H1 (cell line): ENCODE measurements around the gene RNF130. TPM values are rescaled to one million over a fixed set of nuclear protein-coding genes. Genes with fewer than 3 reads are reported as not detected.

Experiments
- CTCF ChIA-PET: fragments of 300-600 bp; sonication (Branson Sonifier 250); formaldehyde crosslinking; loops from one replicate; lab custom pipeline; 2021; ENCODE audit not compliant: partially characterized antibody; lab: Charles Lee
- POLR2A ChIA-PET: fragments of 300-600 bp; sonication (Branson Sonifier 250); formaldehyde crosslinking; loops from one replicate; lab custom pipeline; 2021; ENCODE audit warnings: inconsistent platforms; ENCODE audit not compliant: partially characterized antibody; lab: Charles Lee
- DNase-seq, 2 experiments: peaks; one replicate each; pipeline versions ENCODE4 v3.0.0 to v3.0.0-alpha.2; 2010 to 2022; ENCODE audit warnings: low spot score in 2 of 2, low read depth in 1 of 2, mixed read lengths in 1 of 2
- FAIRE-seq: peaks from 2 replicates; lab custom pipeline; 2011; peaks lifted over from hg19 to GRCh38; lab: Jason Lieb, UNC
- H2AFZ ChIP-seq: 2 replicates; pipeline ENCODE4 v1.8.1; 2012; ENCODE audit warnings: low read length, inconsistent platforms
- H2AK5ac ChIP-seq: 2 replicates; pipeline ENCODE4 v1.6.1; 2013; ENCODE audit warnings: low read depth, low read length
- H2BK120ac ChIP-seq: replicated peaks from 2 replicates; pipeline ENCODE3; 2013; ENCODE audit warnings: low read depth, low read length, inconsistent platforms
- H2BK12ac ChIP-seq: 2 replicates; pipeline ENCODE4 v1.6.1; 2013; ENCODE audit warnings: low read depth, low read length
- H2BK15ac ChIP-seq: 2 replicates; pipeline ENCODE4 v1.6.1; 2013; ENCODE audit warnings: low read length
- H2BK20ac ChIP-seq: 2 replicates; pipeline ENCODE4 v1.6.1; 2013; ENCODE audit warnings: low read length
- H2BK5ac ChIP-seq: 2 replicates; pipeline ENCODE4 v1.6.1; 2013; ENCODE audit warnings: low read depth, low read length
- H3K14ac ChIP-seq: 2 replicates; pipeline ENCODE4 v1.6.1; 2013; ENCODE audit warnings: inconsistent platforms; ENCODE audit not compliant: insufficient read length
- H3K18ac ChIP-seq: 2 replicates; pipeline ENCODE4 v1.6.1; 2013; ENCODE audit warnings: low read length; ENCODE audit errors: extremely low read depth
- H3K23ac ChIP-seq: 2 replicates; pipeline ENCODE4 v1.6.1; 2013; ENCODE audit warnings: inconsistent platforms; ENCODE audit not compliant: insufficient read length
- H3K23me2 ChIP-seq: 2 replicates; pipeline ENCODE4 v1.6.1; 2013; ENCODE audit warnings: low read depth, low read length
- H3K27ac ChIP-seq: 2 replicates; pipeline ENCODE4 v1.6.1; 2011; ENCODE audit warnings: low read depth, low read length, inconsistent platforms
- H3K27me3 ChIP-seq, 4 experiments: replicated peaks in 1 of 4; 1 replicate in 1 of 4; 2 replicates in 3 of 4; pipeline versions ENCODE4 v1.6.1 to v1.8.1; 2011 to 2013; ENCODE audit warnings: low read length in 3 of 4, mild to moderate bottlenecking in 3 of 4, inconsistent platforms in 2 of 4, mixed read lengths in 2 of 4, moderate library complexity in 1 of 4; ENCODE audit not compliant: control insufficient read depth in 3 of 4, insufficient read depth in 3 of 4; ENCODE audit errors: extremely low read depth in 1 of 4
- H3K36me3 ChIP-seq, 4 experiments: 2 replicates each; pipeline versions ENCODE4 v1.6.1 to v1.8.1; 2011 to 2013; ENCODE audit warnings: mild to moderate bottlenecking in 4 of 4, low read length in 3 of 4, moderate library complexity in 2 of 4, control low read depth in 1 of 4, inconsistent platforms in 1 of 4; ENCODE audit not compliant: insufficient read depth in 4 of 4, control insufficient read depth in 2 of 4
- H3K4ac ChIP-seq: replicated peaks from 2 replicates; pipeline ENCODE3; 2013; ENCODE audit warnings: low read length, low read depth, mixed read lengths, inconsistent platforms; ENCODE audit not compliant: insufficient read length
- H3K4me1 ChIP-seq, 4 experiments: replicated peaks in 1 of 4; 1 replicate in 1 of 4; 2 replicates in 3 of 4; pipeline versions ENCODE4 v1.6.1 to v1.8.1; 2011 to 2013; ENCODE audit warnings: low read length in 3 of 4, inconsistent platforms in 2 of 4, mixed read lengths in 1 of 4; ENCODE audit not compliant: insufficient read depth in 4 of 4, control insufficient read depth in 3 of 4
- H3K4me2 ChIP-seq, 2 experiments: 2 replicates each; pipeline versions ENCODE4 v1.6.1 to v1.8.1; 2011 to 2013; ENCODE audit warnings: low read depth in 2 of 2, low read length in 2 of 2, control low read depth in 1 of 2, inconsistent platforms in 1 of 2, mild to moderate bottlenecking in 1 of 2; ENCODE audit not compliant: insufficient read depth in 1 of 2
- H3K4me3 ChIP-seq, 4 experiments: fragments of 200-600, 300-600 bp in 1 of 4; sonication (generic), shearing (Covaris generic), sonication (Bioruptor Twin) in 1 of 4; 2 replicates each; pipeline versions ENCODE4 v1.5.1 to v1.8.1; 2011 to 2016; ENCODE audit warnings: low read length in 4 of 4, low read depth in 3 of 4, control low read depth in 2 of 4, inconsistent platforms in 2 of 4, mild to moderate bottlenecking in 2 of 4, mixed read lengths in 1 of 4, moderate library complexity in 1 of 4; ENCODE audit not compliant: insufficient read depth in 2 of 4; ENCODE audit errors: extremely low read depth in 1 of 4
- H3K56ac ChIP-seq: replicated peaks from 2 replicates; pipeline ENCODE3; 2013; ENCODE audit warnings: low read depth, mild to moderate bottlenecking, mixed read lengths, low read length, inconsistent platforms; ENCODE audit not compliant: insufficient read length
- H3K79me1 ChIP-seq: 2 replicates; pipeline ENCODE4 v1.6.1; 2013; ENCODE audit warnings: low read depth, low read length, control low read depth
- H3K79me2 ChIP-seq, 2 experiments: 2 replicates each; pipeline versions ENCODE4 v1.6.1 to v1.8.1; 2012 to 2013; ENCODE audit warnings: low read length in 2 of 2, mild to moderate bottlenecking in 2 of 2, inconsistent platforms in 1 of 2; ENCODE audit not compliant: insufficient read depth in 2 of 2, control insufficient read depth in 1 of 2
- H3K9ac ChIP-seq, 4 experiments: replicated peaks in 1 of 4; 1 replicate in 1 of 4; 2 replicates in 3 of 4; pipeline versions ENCODE4 v1.6.1 to v1.8.1; 2011 to 2013; ENCODE audit warnings: low read depth in 3 of 4, low read length in 3 of 4, control low read depth in 2 of 4, mild to moderate bottlenecking in 2 of 4, moderate library complexity in 2 of 4, inconsistent platforms in 1 of 4; ENCODE audit errors: extremely low read depth in 1 of 4
- H3K9me3 ChIP-seq, 2 experiments: 2 replicates each; pipeline versions ENCODE4 v1.6.1 to v1.8.1; 2012 to 2013; ENCODE audit warnings: mild to moderate bottlenecking in 2 of 2, moderate library complexity in 2 of 2, control low read depth in 1 of 2, inconsistent platforms in 1 of 2, low read depth in 1 of 2, low read length in 1 of 2, mixed read lengths in 1 of 2; ENCODE audit not compliant: insufficient read depth in 2 of 2
- H4K20me1 ChIP-seq, 2 experiments: replicated peaks in 1 of 2; 2 replicates each; pipeline versions ENCODE3 to v1.8.1; 2011 to 2013; ENCODE audit warnings: inconsistent platforms in 2 of 2, low read length in 2 of 2, mild to moderate bottlenecking in 1 of 2; ENCODE audit not compliant: insufficient read depth in 2 of 2, control insufficient read depth in 1 of 2
- H4K5ac ChIP-seq: 2 replicates; pipeline ENCODE4 v1.6.1; 2013; ENCODE audit warnings: low read length, low read depth, mixed read lengths, inconsistent platforms; ENCODE audit not compliant: insufficient read length
- H4K8ac ChIP-seq: 2 replicates; pipeline ENCODE4 v1.8.0; 2013; ENCODE audit warnings: mild to moderate bottlenecking, moderate library complexity, low read length, inconsistent platforms; ENCODE audit not compliant: insufficient read depth; ENCODE audit errors: extremely low read depth
- H4K91ac ChIP-seq: replicated peaks from 2 replicates; pipeline ENCODE3; 2013; ENCODE audit warnings: low read length, mixed read lengths, inconsistent platforms; ENCODE audit not compliant: insufficient read length
- ASH2L ChIP-seq: fragments of 200-600, 300-600 bp; sonication (generic); IDR thresholded peaks from one replicate; pipeline ENCODE4 v1.7.1; 2017; ENCODE audit warnings: low read length
- CHD1 ChIP-seq: IDR thresholded peaks from 2 replicates; pipeline ENCODE4 v1.6.1; 2012; ENCODE audit warnings: low read depth, low read length, improper control_type of control experiment
- CTCF ChIP-seq, 3 experiments: IDR thresholded peaks; 1 replicate in 2 of 3; 2 replicates in 1 of 3; pipeline versions ENCODE4 v1.5.1 to v1.6.1; 2011; ENCODE audit warnings: low read length in 3 of 3, mild to moderate bottlenecking in 3 of 3, inconsistent platforms in 2 of 3, low read depth in 1 of 3, moderate library complexity in 1 of 3; ENCODE audit not compliant: insufficient read depth in 1 of 3; ENCODE audit errors: control extremely low read depth in 1 of 3
- EGR1 ChIP-seq: IDR thresholded peaks from 2 replicates; pipeline ENCODE4 v1.6.1; 2011; ENCODE audit warnings: low read depth, low read length, borderline replicate concordance
- KDM5A ChIP-seq: fragments of 200-600 bp; IDR thresholded peaks from 2 replicates; pipeline ENCODE4 v1.7.1; 2012; ENCODE audit warnings: mild to moderate bottlenecking, low read length, inconsistent platforms, mixed read lengths
- PHF8 ChIP-seq: fragments of 200-600 bp; sonication (generic); conservative IDR thresholded peaks from 2 replicates; pipeline ENCODE4 v1.7.1; 2012; ENCODE audit warnings: low read depth, mild to moderate bottlenecking, inconsistent platforms, low read length, moderate library complexity
- POLR2AphosphoS5 ChIP-seq: IDR thresholded peaks from 2 replicates; pipeline ENCODE4 v1.6.1; 2011; ENCODE audit warnings: low read depth, low read length
- RXRA ChIP-seq: IDR thresholded peaks from 2 replicates; pipeline ENCODE4 v1.6.1; 2011; ENCODE audit warnings: low read depth, mild to moderate bottlenecking, low read length, moderate library complexity; ENCODE audit not compliant: insufficient read depth
- SIRT6 ChIP-seq: IDR thresholded peaks from one replicate; pipeline ENCODE4 v1.7.1; 2012; ENCODE audit warnings: low read length, inconsistent platforms
- SIX5 ChIP-seq: IDR thresholded peaks from 2 replicates; pipeline ENCODE4 v1.6.1; 2011; ENCODE audit warnings: mild to moderate bottlenecking, low read depth, low read length
- TAF1 ChIP-seq: IDR thresholded peaks from 2 replicates; pipeline ENCODE4 v1.6.1; 2011; ENCODE audit warnings: mild to moderate bottlenecking, low read depth, low read length
- TAF7 ChIP-seq: optimal IDR thresholded peaks from 2 replicates; pipeline ENCODE3; 2011; ENCODE audit warnings: low read depth, mild to moderate bottlenecking, inconsistent platforms, low read length, moderate library complexity, borderline replicate concordance
- TBP ChIP-seq: IDR thresholded peaks from 2 replicates; pipeline ENCODE4 v1.6.1; 2011; ENCODE audit warnings: low read depth, low read length, improper control_type of control experiment
- WGBS, 2 experiments: shearing (Covaris generic) in 1 of 2; methylation state at CpG; one replicate each; pipeline versions ENCODE4 v1.1.6 to v1.1.7; 2013 to 2015; ENCODE audit warnings: low lambda C conversion rate in 2 of 2, mixed read lengths in 2 of 2, inconsistent platforms in 1 of 2, low coverage in 1 of 2, missing lambda C conversion rate in 1 of 2; ENCODE audit not compliant: insufficient replicate concordance in 2 of 2, insufficient coverage in 1 of 2, insufficient read length in 1 of 2; ENCODE audit errors: extremely low coverage in 1 of 2, missing lambda C conversion rate in 1 of 2; 5-methylcytosine and 5-hydroxymethylcytosine counted together
- polyA plus RNA-seq, 7 experiments: library from polyadenylated mRNA; depleted of rRNA in 3 of 7; stranded (reverse) in 5 of 7; unstranded in 2 of 7; fragments of >200 nt in 5 of 7; fragments of 200-250 nt in 2 of 7; gene quantifications; 1 replicate in 5 of 7; 2 replicates in 1 of 7; 4 replicates in 1 of 7; pipeline versions ENCODE4 v1.2.1 to v1.2.3, GENCODE V29; 2011 to 2013; ENCODE audit warnings: missing spikeins in 2 of 7, mixed read lengths in 2 of 7
- total RNA-seq: library from RNA; stranded (reverse); fragmentation: NEBNext Ultra II Directional; extraction: Animal tissue kit (Norgen Biotek cat#: 25700); gene quantifications from 2 replicates; pipeline ENCODE4 v1.2.1, GENCODE V29; 2021

RNF130 gene
- total and polyA plus RNA-seq, 2 of the 8 experiments (the other 6 are each of a cell fraction or from before 2014, with no cell fraction given), result 65.1 to 70.0 TPM

- no peak overlapping the region for H2BK5ac ChIP-seq
- no peak overlapping the region for H3K4me2 ChIP-seq
- H3K18ac ChIP-seq, result no peak overlapping the region
- ChIA-PET CTCF (interaction anchor here (1.0 to 1.2 kb wide), 2 partner anchors 11 to 14 kb away, joined by 3 to 4 read pairs; no protein-coding TSS in a partner anchor), POLR2A (no interaction called here)
- H3K4me1 ChIP-seq, result no peaks in the 10 kb centered on the region
- no peak overlapping the region for H2AK5ac ChIP-seq
- no peak overlapping the region for H2BK20ac ChIP-seq
- H3K9me3 ChIP-seq, result peaks cover 3 to 12% of the 10 kb centered on the region in 2 experiments; a peak in 3 of 4 replicates
- no peak overlapping the region for H3K27ac ChIP-seq
- no peak overlapping the region for H3K56ac ChIP-seq
- H2BK120ac ChIP-seq, result no peak overlapping the region
- DNase-seq, result no peak
- H2BK15ac ChIP-seq, result no peak overlapping the region
- 95% methylated on average over 5 of the region's 5 CpGs; no CpG with 5 or more reads in 1 of the 2 experiments for WGBS, 2 experiments
- H3K23ac ChIP-seq, result no peak overlapping the region
- H4K8ac ChIP-seq, result no peak overlapping the region; the same call in 1 of the 2 replicates
- H3K79me2 ChIP-seq, result no peaks in the 10 kb centered on the region
- H3K27me3 ChIP-seq, result no peaks in the 10 kb centered on the region
- no peak overlapping the region for H3K4me3 ChIP-seq
- no peak overlapping the region for H2AFZ ChIP-seq
- H3K4ac ChIP-seq, result no peak overlapping the region
- no peaks in the 10 kb centered on the region for H3K79me1 ChIP-seq
- H3K23me2 ChIP-seq, result no peaks in the 10 kb centered on the region
- no peak for FAIRE-seq
- H4K5ac ChIP-seq, result no peak overlapping the region
- no peak overlapping the region for H2BK12ac ChIP-seq
- no peak overlapping the region for H3K14ac ChIP-seq
- no peak overlapping the region for H3K9ac ChIP-seq
- H3K36me3 ChIP-seq, result no peaks in the 10 kb centered on the region
- no peak overlapping the region for H4K91ac ChIP-seq
- H4K20me1 ChIP-seq, result no peaks in the 10 kb centered on the region
- TF ChIP-seq RXRA, result no peak
- TF ChIP-seq POLR2AphosphoS5, result no peak
- no peak for TF ChIP-seq SIX5
- TF ChIP-seq ASH2L, result no peak
- TF ChIP-seq EGR1, result no peak
- TF ChIP-seq PHF8, result no peak
- no peak for TF ChIP-seq TBP
- no peak for TF ChIP-seq TAF7
- no peak for TF ChIP-seq KDM5A
- no peak for TF ChIP-seq CTCF (IDR thresholded peaks at IDR 0.05; ENCODE audit: control extremely low read depth in 1 of 3, insufficient read depth in 1 of 3, low read depth in 1 of 3, low read length in 3 of 3)
- TF ChIP-seq SIRT6, result no peak
- TF ChIP-seq CHD1, result no peak
- TF ChIP-seq TAF1, result no peak
Measured at GRCh38 chr5:180105827-180106312, 34.3 kb upstream of the RNF130 start.
